ENCODE data around the gene CKS1B. TPM values are rescaled to one million over a fixed set of nuclear protein-coding genes. Genes with fewer than 3 reads are reported as not detected.
A peak's percentile ranks its signal among the peaks of the same experiment; 100 is the strongest.

The CKS1B gene
- total and polyA plus RNA-seq, 9 of the 15 experiments (the other 6 are each of a cell fraction or from before 2014, with no cell fraction given), result 215 to 1,103 (median 460) TPM

DNA sequence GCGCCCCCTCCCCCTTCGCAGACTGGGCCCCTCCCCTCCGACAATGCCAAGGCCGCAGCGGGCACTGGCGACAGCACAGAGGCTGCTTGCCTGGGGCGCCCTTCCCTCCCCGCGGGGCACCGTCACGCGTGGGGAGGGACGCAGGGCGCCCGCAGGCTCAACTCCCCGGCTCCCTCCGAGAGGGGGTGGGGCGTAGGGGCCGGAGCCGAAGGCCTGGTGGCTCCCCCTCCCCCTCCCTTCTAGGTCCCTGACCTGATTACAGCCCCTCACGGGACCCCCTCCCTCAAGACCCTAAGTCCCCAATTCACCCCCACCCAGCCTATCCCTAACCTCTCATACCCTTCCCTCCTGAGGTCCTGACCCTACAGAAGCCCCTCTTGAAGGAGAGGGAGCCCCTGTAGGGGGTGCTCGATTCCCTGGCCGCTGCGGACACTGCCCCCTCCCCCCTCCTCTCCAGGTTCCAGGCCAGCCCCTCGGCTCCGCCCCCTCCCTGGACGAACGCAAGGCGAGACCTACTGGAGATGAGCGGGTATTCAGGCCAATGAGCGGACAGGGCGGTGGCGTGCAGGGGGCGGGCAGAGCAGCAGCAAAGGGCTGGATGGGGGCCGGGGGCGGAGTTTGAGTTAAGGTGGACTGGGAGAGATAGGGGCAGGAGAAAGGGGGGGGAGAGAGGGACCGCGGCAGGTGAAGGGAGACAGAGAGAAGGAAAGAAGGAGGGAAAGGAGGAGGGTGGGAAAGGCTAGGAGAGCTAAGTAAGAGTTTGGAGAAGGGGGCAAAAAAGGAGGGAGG is 27.4 kb downstream of the CKS1B start (continued):
- TF ChIP-seq SMAD4 (CRISPR knock-in tag; conservative IDR thresholded peaks at IDR 0.05) (no peak; the same call in 1 of the 2 replicates), FOS (IDR thresholded peaks at IDR 0.05; ENCODE audit: extremely low read depth, insufficient read length) (peak; percentile 84), NFIC (IDR thresholded peaks at IDR 0.05) (0 out of 2 replicates have a peak, but pooled peaks have one; percentile 39), HIVEP1 (CRISPR knock-in tag; IDR thresholded peaks at IDR 0.05) (peak; percentile 47; the same call in 1 of the 2 replicates), LEF1 (IDR thresholded peaks at IDR 0.05) (peak; percentile 86), DPF2 (IDR thresholded peaks at IDR 0.05) (peak; percentile 78; the same call in 1 of the 2 replicates), EGR1 (conservative IDR thresholded peaks at IDR 0.05) (peak; percentile 88), MAZ (CRISPR knock-in tag; conservative IDR thresholded peaks at IDR 0.05 in 1 of 2, IDR thresholded peaks at IDR 0.05 in 1 of 2) (peak; percentile 81 to 93), NFE2 (IDR thresholded peaks at IDR 0.05; ENCODE audit: low read depth) (no peak), GABPB1 (CRISPR knock-in tag; IDR thresholded peaks at IDR 0.05) (0 out of 2 replicates have a peak, but pooled peaks have one; percentile 37), ZNF274 (IDR thresholded peaks at IDR 0.05; ENCODE audit: borderline replicate concordance, low read depth, low read length) (no peak)
- TF ChIP-seq, protein P1, sequence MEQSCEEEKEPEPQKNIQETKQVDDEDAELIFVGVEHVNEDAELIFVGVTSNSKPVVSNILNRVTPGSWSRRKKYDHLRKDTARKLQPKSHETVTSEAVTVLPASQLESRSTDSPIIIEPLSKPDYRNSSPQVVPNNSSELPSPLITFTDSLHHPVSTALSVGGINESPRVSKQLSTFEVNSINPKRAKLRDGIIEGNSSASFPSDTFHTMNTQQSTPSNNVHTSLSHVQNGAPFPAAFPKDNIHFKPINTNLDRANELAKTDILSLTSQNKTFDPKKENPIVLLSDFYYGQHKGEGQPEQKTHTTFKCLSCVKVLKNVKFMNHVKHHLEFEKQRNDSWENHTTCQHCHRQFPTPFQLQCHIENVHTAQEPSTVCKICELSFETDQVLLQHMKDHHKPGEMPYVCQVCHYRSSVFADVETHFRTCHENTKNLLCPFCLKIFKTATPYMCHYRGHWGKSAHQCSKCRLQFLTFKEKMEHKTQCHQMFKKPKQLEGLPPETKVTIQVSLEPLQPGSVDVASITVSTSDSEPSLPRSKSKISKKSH (CRISPR knock-in tag; IDR thresholded peaks at IDR 0.05), result no peak
- TF ChIP-seq, protein P2, sequence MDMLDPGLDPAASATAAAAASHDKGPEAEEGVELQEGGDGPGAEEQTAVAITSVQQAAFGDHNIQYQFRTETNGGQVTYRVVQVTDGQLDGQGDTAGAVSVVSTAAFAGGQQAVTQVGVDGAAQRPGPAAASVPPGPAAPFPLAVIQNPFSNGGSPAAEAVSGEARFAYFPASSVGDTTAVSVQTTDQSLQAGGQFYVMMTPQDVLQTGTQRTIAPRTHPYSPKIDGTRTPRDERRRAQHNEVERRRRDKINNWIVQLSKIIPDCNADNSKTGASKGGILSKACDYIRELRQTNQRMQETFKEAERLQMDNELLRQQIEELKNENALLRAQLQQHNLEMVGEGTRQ (CRISPR knock-in tag; IDR thresholded peaks at IDR 0.05), result no peak
- TF ChIP-seq, protein P3, sequence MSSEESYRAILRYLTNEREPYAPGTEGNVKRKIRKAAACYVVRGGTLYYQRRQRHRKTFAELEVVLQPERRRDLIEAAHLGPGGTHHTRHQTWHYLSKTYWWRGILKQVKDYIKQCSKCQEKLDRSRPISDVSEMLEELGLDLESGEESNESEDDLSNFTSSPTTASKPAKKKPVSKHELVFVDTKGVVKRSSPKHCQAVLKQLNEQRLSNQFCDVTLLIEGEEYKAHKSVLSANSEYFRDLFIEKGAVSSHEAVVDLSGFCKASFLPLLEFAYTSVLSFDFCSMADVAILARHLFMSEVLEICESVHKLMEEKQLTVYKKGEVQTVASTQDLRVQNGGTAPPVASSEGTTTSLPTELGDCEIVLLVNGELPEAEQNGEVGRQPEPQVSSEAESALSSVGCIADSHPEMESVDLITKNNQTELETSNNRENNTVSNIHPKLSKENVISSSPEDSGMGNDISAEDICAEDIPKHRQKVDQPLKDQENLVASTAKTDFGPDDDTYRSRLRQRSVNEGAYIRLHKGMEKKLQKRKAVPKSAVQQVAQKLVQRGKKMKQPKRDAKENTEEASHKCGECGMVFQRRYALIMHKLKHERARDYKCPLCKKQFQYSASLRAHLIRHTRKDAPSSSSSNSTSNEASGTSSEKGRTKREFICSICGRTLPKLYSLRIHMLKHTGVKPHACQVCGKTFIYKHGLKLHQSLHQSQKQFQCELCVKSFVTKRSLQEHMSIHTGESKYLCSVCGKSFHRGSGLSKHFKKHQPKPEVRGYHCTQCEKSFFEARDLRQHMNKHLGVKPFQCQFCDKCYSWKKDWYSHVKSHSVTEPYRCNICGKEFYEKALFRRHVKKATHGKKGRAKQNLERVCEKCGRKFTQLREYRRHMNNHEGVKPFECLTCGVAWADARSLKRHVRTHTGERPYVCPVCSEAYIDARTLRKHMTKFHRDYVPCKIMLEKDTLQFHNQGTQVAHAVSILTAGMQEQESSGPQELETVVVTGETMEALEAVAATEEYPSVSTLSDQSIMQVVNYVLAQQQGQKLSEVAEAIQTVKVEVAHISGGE (CRISPR knock-in tag; IDR thresholded peaks at IDR 0.05), result no peak
- TF ChIP-seq, protein P4, sequence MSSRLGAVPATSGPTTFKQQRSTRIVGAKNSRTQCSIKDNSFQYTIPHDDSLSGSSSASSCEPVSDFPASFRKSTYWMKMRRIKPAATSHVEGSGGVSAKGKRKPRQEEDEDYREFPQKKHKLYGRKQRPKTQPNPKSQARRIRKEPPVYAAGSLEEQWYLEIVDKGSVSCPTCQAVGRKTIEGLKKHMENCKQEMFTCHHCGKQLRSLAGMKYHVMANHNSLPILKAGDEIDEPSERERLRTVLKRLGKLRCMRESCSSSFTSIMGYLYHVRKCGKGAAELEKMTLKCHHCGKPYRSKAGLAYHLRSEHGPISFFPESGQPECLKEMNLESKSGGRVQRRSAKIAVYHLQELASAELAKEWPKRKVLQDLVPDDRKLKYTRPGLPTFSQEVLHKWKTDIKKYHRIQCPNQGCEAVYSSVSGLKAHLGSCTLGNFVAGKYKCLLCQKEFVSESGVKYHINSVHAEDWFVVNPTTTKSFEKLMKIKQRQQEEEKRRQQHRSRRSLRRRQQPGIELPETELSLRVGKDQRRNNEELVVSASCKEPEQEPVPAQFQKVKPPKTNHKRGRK (tag; IDR thresholded peaks at IDR 0.05), result no peak
- TF ChIP-seq, protein P5, sequence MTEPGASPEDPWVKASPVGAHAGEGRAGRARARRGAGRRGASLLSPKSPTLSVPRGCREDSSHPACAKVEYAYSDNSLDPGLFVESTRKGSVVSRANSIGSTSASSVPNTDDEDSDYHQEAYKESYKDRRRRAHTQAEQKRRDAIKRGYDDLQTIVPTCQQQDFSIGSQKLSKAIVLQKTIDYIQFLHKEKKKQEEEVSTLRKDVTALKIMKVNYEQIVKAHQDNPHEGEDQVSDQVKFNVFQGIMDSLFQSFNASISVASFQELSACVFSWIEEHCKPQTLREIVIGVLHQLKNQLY (CRISPR knock-in tag; conservative IDR thresholded peaks at IDR 0.05), result no peak
- TF ChIP-seq, protein P6, sequence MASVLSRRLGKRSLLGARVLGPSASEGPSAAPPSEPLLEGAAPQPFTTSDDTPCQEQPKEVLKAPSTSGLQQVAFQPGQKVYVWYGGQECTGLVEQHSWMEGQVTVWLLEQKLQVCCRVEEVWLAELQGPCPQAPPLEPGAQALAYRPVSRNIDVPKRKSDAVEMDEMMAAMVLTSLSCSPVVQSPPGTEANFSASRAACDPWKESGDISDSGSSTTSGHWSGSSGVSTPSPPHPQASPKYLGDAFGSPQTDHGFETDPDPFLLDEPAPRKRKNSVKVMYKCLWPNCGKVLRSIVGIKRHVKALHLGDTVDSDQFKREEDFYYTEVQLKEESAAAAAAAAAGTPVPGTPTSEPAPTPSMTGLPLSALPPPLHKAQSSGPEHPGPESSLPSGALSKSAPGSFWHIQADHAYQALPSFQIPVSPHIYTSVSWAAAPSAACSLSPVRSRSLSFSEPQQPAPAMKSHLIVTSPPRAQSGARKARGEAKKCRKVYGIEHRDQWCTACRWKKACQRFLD (CRISPR knock-in tag; IDR thresholded peaks at IDR 0.05), result no peak
